Subcutaneous abdominal adipose tissue (tissue), 5 donors: ENCODE measurements around the gene TAS2R60.

Experiments
- H3K27ac ChIP-seq: one replicate; pipeline ENCODE4 v1.7.0; 2013; ENCODE audit warnings: low read depth, mild to moderate bottlenecking, inconsistent platforms, low read length, moderate library complexity
- H3K27me3 ChIP-seq, 5 donors: one replicate each; pipeline ENCODE4 v1.7.0; 2013; ENCODE audit warnings: low read length in 5 of 5, inconsistent platforms in 1 of 5; ENCODE audit not compliant: control insufficient read depth in 5 of 5, insufficient read depth in 4 of 5
- H3K36me3 ChIP-seq, 5 donors: one replicate each; pipeline ENCODE4 v1.7.0; 2013; ENCODE audit warnings: low read length in 5 of 5; ENCODE audit not compliant: control insufficient read depth in 5 of 5, insufficient read depth in 5 of 5
- H3K4me1 ChIP-seq, 5 donors: one replicate each; pipeline ENCODE4 v1.7.0; 2013; ENCODE audit warnings: low read length in 5 of 5, mild to moderate bottlenecking in 3 of 5, moderate library complexity in 1 of 5; ENCODE audit not compliant: control insufficient read depth in 5 of 5, insufficient read depth in 5 of 5
- H3K4me3 ChIP-seq, 5 donors: one replicate each; pipeline ENCODE4 v1.7.0; 2013; ENCODE audit warnings: low read length in 5 of 5, low read depth in 1 of 5
- H3K9ac ChIP-seq, 5 donors: one replicate each; pipeline ENCODE4 v1.7.0; 2013; ENCODE audit warnings: low read length in 5 of 5, mild to moderate bottlenecking in 4 of 5, moderate library complexity in 3 of 5
- H3K9me3 ChIP-seq, 5 donors: one replicate each; pipeline ENCODE4 v1.7.0; 2013; ENCODE audit warnings: low read length in 5 of 5; ENCODE audit not compliant: control insufficient read depth in 5 of 5
- donor health status: healthy.
- donor health status: healthy.
- donor health status: healthy.
- donor health status: healthy.
- donor health status: healthy.

Gene TAS2R60

DNA sequence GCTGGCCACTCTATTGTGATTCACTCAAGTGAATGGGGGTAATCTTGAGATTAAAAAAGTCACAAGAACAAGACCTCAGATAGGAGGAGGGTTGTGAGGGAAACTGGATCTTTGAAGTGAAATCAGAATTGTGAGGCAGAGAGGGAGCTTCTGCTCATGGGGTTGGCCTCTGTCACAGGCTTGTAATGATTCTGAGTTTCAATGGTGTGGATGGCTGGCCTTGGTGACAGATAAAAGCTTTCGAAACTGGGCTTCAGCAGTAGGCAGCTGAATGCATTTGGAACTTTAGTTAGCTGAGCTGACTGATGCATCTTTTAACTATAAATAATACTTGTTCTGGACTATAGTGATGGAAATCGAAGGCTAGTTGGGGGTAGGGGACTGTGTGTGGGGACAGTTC is 12.2 kb downstream of the TAS2R60 start:
- Histone ChIP-seq H3K4me1 (peaks cover 0 to 5% (median 2%) of the 10 kb centered on the region in 5 donors), H3K9me3 (no peaks in the 10 kb centered on the region), H3K4me3 (no peak overlapping the region), H3K9ac (no peak overlapping the region), H3K27me3 (no peaks in the 10 kb centered on the region), H3K27ac (no peak overlapping the region), H3K36me3 (no peaks in the 10 kb centered on the region)

DNA sequence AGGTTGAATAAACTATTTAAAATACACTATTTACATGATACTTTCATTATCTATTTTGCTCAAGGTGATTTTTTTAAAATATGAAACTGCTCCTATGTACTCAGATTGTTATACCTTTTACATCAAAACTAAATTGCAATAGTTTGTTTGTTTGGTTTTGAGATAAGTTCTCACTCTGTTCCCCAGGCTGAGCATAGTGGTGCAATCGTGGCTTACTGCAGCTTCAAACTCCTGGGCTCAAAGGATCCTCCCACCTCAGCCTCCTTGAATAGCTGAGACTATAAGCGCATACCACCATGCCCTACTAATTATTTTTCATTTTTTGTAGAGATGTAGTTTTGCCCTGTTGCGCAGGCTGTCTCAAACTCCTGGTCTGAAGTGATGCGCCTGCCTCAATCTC is 12.7 kb downstream of the TAS2R60 start:
- Histone ChIP-seq H3K4me1 (peaks cover 0 to 5% (median 2%) of the 10 kb centered on the region in 5 donors), H3K27ac (no peak overlapping the region), H3K27me3 (no peaks in the 10 kb centered on the region), H3K9me3 (no peaks in the 10 kb centered on the region), H3K4me3 (no peak overlapping the region), H3K9ac (no peak overlapping the region), H3K36me3 (no peaks in the 10 kb centered on the region)

DNA sequence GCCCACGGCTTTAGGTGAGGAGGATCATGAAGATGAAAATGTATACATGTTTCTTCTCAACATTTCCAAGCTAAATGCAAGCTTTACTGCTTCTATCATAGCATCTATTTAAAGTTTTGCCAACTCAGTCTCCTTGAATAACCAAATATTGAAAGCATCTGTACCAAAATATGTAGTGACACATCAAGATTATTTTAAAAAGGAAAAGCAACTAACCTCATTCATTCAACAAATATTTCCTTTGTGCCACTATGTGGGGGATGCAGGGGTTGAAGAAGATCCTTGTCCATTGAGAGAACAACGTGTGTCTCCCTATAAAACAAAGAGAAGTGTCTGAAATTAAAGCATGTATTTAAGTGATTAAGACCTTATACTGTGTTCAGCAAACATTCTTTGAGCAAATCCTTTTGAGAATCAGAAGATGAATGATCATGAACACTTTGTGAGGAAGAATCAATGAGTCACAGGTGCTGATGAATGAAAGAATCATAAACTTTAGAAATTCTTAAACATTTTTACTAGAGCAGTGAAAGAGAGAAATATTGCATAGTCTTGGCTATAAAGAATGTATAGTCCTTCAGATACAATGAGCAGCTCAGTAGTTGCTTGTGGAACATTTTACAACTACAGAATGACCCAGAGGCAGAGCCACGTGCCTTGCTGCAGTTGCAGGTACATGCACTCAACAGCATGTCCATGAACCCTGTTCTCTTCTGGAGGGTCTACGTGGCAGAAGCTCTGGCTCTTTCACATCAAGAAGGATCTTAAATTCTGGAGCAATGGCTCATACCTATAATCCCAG is 13.9 kb downstream of the TAS2R60 start:
- no peak overlapping the region for H3K27ac ChIP-seq

GRCh38 chr7:143458263-143458662 is 15.0 kb downstream of the TAS2R60 start:
- H3K9ac ChIP-seq, result no peak overlapping the region
- H3K4me1 ChIP-seq, result peaks cover 0 to 5% (median 2%) of the 10 kb centered on the region in 5 donors
- no peaks in the 10 kb centered on the region for H3K9me3 ChIP-seq
- H3K27me3 ChIP-seq, result no peaks in the 10 kb centered on the region
- H3K4me3 ChIP-seq, result no peak overlapping the region
- H3K27ac ChIP-seq, result no peak overlapping the region
- H3K36me3 ChIP-seq, result no peaks in the 10 kb centered on the region

More for the DNA sequence above, 13.9 kb downstream of the TAS2R60 start:
- H3K9me3 ChIP-seq, result no peaks in the 10 kb centered on the region
- H3K4me3 ChIP-seq, result no peak overlapping the region
- H3K27me3 ChIP-seq, result no peaks in the 10 kb centered on the region
- H3K9ac ChIP-seq, result no peak overlapping the region
- H3K4me1 ChIP-seq, result peaks cover 0 to 5% (median 2%) of the 10 kb centered on the region in 5 donors
- no peaks in the 10 kb centered on the region for H3K36me3 ChIP-seq

GRCh38 chr7:143458681-143459080 is 15.4 kb downstream of the TAS2R60 start:
- Histone ChIP-seq H3K4me3 (no peak overlapping the region), H3K27ac (no peak overlapping the region), H3K9me3 (no peaks in the 10 kb centered on the region), H3K9ac (no peak overlapping the region), H3K27me3 (no peaks in the 10 kb centered on the region), H3K4me1 (peaks cover 0 to 5% (median 2%) of the 10 kb centered on the region in 5 donors), H3K36me3 (no peaks in the 10 kb centered on the region)

DNA sequence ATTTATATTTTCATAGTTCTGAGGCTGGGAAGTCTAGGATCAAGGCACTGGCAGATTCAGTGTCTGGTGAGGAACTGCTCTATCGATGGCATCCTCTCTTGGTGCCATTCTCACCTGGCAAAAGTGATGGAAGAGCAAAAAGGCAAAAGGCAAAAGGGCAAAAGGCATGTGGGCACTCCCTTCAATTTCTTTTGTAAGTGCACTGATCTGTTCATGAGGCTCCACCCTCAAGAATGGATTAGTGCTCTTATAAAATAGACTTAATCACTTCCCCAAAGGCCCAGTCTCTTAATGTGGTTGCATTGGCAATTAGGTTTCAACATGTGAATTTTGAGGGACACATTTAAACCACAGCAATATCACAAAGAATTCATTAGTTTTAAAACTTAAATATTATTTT is 16.1 kb downstream of the TAS2R60 start:
- no peaks in the 10 kb centered on the region for H3K27me3 ChIP-seq
- H3K4me1 ChIP-seq, result peaks cover 0 to 6% (median 2%) of the 10 kb centered on the region in 5 donors
- no peaks in the 10 kb centered on the region for H3K9me3 ChIP-seq
- no peak overlapping the region for H3K4me3 ChIP-seq
- H3K36me3 ChIP-seq, result no peaks in the 10 kb centered on the region
- H3K27ac ChIP-seq, result no peak overlapping the region
- no peak overlapping the region for H3K9ac ChIP-seq

DNA sequence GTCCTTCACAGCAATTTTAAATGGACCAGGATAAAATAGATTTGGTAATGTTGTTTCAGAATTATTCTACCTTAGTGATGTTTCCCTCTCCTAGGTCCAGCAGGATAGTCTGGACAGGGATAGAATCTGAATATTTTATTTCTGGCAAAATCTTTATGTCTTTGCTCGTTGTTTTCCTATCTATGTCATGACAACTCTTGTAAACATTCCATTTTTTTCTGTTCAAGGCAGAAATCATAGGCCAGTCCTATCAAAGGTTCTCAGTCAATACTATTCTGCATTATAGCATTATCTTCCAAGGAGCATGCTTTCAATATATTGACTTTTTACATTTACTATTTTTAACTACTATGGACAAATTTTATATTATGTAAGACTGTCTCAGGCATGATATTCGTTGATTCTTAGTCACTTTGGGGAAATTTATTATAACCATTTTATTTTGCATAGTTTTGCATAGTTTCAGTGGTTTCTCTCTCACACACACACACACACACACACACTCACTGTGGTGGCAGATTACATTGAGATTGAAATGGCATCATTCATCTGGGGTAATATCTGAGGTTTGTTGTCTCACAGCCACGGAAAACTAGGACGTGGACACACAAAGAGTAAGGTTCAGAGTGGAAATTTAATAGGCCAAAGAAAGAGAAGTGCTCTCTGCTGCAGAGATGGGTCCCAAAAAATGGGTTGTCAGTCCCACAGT is 17.2 kb downstream of the TAS2R60 start:
- Histone ChIP-seq H3K27ac (no peak overlapping the region), H3K9me3 (no peaks in the 10 kb centered on the region), H3K36me3 (no peaks in the 10 kb centered on the region), H3K9ac (no peak overlapping the region), H3K27me3 (no peaks in the 10 kb centered on the region), H3K4me1 (peaks cover 0 to 6% (median 2%) of the 10 kb centered on the region in 5 donors), H3K4me3 (no peak overlapping the region)

DNA sequence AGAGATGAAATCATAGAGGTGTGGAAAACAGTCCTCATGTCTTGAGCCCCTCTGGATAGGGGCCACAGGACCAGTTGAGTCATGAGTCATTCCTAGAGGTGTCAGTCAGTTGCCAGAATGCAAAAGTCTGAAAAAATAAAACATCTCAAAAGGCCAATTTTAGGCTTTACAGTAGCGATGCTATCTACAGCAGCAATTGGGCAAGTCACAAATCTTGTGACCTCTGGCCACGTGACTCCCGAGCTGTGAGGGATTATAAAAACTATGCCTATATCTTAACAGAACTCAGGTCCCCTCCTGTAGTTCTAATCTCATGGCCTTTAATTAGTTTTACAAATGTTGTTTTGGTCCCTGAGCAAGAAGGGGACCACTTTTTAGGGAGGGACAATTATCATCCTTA is 18.8 kb downstream of the TAS2R60 start:
- Histone ChIP-seq H3K9me3 (no peaks in the 10 kb centered on the region), H3K36me3 (no peaks in the 10 kb centered on the region), H3K4me3 (no peak overlapping the region), H3K27me3 (no peaks in the 10 kb centered on the region), H3K4me1 (peaks cover 0 to 6% (median 2%) of the 10 kb centered on the region in 5 donors), H3K9ac (no peak overlapping the region), H3K27ac (no peak overlapping the region)

DNA sequence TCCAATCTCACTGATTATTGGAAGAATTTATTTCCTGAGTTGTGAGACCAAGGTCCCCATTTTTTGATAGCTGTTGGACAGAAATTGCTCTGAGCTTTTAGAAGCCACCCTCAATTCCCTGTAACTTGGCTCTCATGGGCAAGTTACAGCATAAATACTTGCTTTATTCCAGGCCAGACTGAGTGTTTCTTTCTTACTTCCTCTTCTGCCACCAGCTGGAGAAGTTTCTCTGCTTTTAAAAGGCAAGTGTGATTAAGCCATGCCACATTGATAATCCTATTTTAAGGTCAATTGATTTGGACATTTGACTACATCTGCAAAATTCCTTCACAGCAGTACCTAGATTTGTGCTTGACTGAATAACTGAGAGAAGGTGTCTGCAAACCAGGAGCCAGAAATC is 20.3 kb downstream of the TAS2R60 start:
- no peak overlapping the region for H3K27ac ChIP-seq
- H3K36me3 ChIP-seq, result no peaks in the 10 kb centered on the region
- no peak overlapping the region for H3K4me3 ChIP-seq
- no peaks in the 10 kb centered on the region for H3K27me3 ChIP-seq
- H3K4me1 ChIP-seq, result peaks cover 0 to 6% (median 0%) of the 10 kb centered on the region in 5 donors
- no peaks in the 10 kb centered on the region for H3K9me3 ChIP-seq
- H3K9ac ChIP-seq, result no peak overlapping the region

- no peaks in the 10 kb centered on the region for H3K9me3 ChIP-seq
- H3K4me1 ChIP-seq, result peaks cover 0 to 6% (median 0%) of the 10 kb centered on the region in 5 donors
- H3K9ac ChIP-seq, result no peak overlapping the region
- H3K27me3 ChIP-seq, result no peaks in the 10 kb centered on the region
- H3K36me3 ChIP-seq, result no peaks in the 10 kb centered on the region
- H3K27ac ChIP-seq, result no peak overlapping the region
- H3K4me3 ChIP-seq, result no peak overlapping the region
Observed at GRCh38 chr7:143463957-143464356, 20.7 kb downstream of the TAS2R60 start.
